SHP77 treated with DMSO at 0.1 percent for 48 hours (cell line): ENCODE data around the gene NLRP6.
"Not testable (repeated sequence)": the region's sequence is repeated elsewhere in the genome, so short reads cannot be mapped to it uniquely, and the experiment has no call there.

Experiments used
- DNase-seq: peaks from one replicate; lab custom pipeline; 2025; lab: John Stamatoyannopoulos, UW

The NLRP6 gene

GRCh38 chr11:293852-294661 lies 15.8 kb downstream of the NLRP6 start:
- DNase-seq, result no peak

GRCh38 chr11:294780-295179 lies 16.6 kb downstream of the NLRP6 start:
- DNase-seq, result no peak

GRCh38 chr11:295351-296170 lies 17.4 kb downstream of the NLRP6 start:
- DNase-seq, result no peak

- no peak for DNase-seq
These were observed 18.2 kb downstream of the NLRP6 start for GRCh38 chr11:296171-297050.

- DNase-seq, result no peak
These were observed 18.9 kb downstream of the NLRP6 start for GRCh38 chr11:297051-297585.

- DNase-seq, result no peak
These were observed 19.6 kb downstream of the NLRP6 start for GRCh38 chr11:297586-298405.

- DNase-seq, result no peak
These were observed 20.3 kb downstream of the NLRP6 start for GRCh38 chr11:298406-299065.

GRCh38 chr11:299081-299891 lies 21.1 kb downstream of the NLRP6 start, which contains the start of gene IFITM5:
IFITM5 (minus strand) TSS chr11:299526; CDS start chr11:299490, 36 bp downstream.
- DNase-seq, result no peak

GRCh38 chr11:299951-300735 lies 21.9 kb downstream of the NLRP6 start:
- DNase-seq, result no peak

GRCh38 chr11:303363-303762 lies 25.2 kb downstream of the NLRP6 start:
- no peak for DNase-seq

GRCh38 chr11:304061-304506 lies 25.9 kb downstream of the NLRP6 start:
- no peak for DNase-seq

GRCh38 chr11:304915-305843 lies 27.0 kb downstream of the NLRP6 start:
- DNase-seq, result peak; percentile 2

- no peak for DNase-seq
These were observed 27.6 kb downstream of the NLRP6 start for GRCh38 chr11:305844-306211.

- no peak for DNase-seq
These were observed 28.6 kb downstream of the NLRP6 start for GRCh38 chr11:306645-307371.

- not testable (repeated sequence) for DNase-seq
These were observed 29.8 kb downstream of the NLRP6 start, which contains the start of gene IFITM2 for GRCh38 chr11:307766-308708. IFITM2 (plus strand) TSS chr11:307816; CDS start chr11:308193, 377 bp downstream.
